HepG2 (cell line): ENCODE measurements around the gene AZI2. TPM values are rescaled to one million over a fixed set of nuclear protein-coding genes. Genes with fewer than 3 reads are reported as not detected.

Source experiments
- ATAC-seq: fragments of 200-7000 bp; cut with Tn5 transposase; 3 replicates; pipeline ENCODE4 v1.9.1; 2020; ENCODE audit warnings: mild to moderate bottlenecking, moderate library complexity
- BruUV-seq: library from RNA; stranded (reverse); fragments of 400-500 nt; replicated peaks from 2 replicates; lab custom pipeline; 2021; lab: Mats Ljungman, UMichigan
- CTCF ChIA-PET: fragments of 300-600 bp; formaldehyde crosslinking; extraction: SDS; loops from one replicate; lab custom pipeline; 2021; ENCODE audit warnings: low total read pairs, inconsistent platforms, low intra/inter-chr PET ratio; lab: Yijun Ruan, JAX
- POLR2A ChIA-PET: fragments of 350-600 bp; sonication (Branson Sonifier 250); formaldehyde crosslinking; loops from one replicate; lab custom pipeline; 2020; ENCODE audit warnings: antibody characterized with exemption, inconsistent platforms; lab: Yijun Ruan, JAX
- DNase-seq: peaks from one replicate; pipeline ENCODE4 v3.0.0-alpha.2; 2015; ENCODE audit warnings: low spot score
- FAIRE-seq: peaks from 3 replicates; lab custom pipeline; 2011; peaks lifted over from hg19 to GRCh38; lab: Jason Lieb, UNC
- H2AFZ ChIP-seq: one replicate; pipeline ENCODE4 v1.6.1; 2011; ENCODE audit warnings: low read length, inconsistent platforms
- H3K27ac ChIP-seq: fragments of 300-600 bp; 3 replicates; pipeline ENCODE4 v1.8.0; 2011; ENCODE audit warnings: mixed run types, mild to moderate bottlenecking, mixed read lengths, low read length, inconsistent platforms; ENCODE audit not compliant: insufficient read depth; ENCODE audit errors: extremely low read length
- H3K27me3 ChIP-seq, 2 experiments: fragments of 200-600 bp in 1 of 2; 2 replicates in 1 of 2; 3 replicates in 1 of 2; pipeline versions ENCODE4 v1.6.0 to v1.8.0; 2011; ENCODE audit warnings: low read length in 2 of 2, mild to moderate bottlenecking in 2 of 2, moderate library complexity in 2 of 2, inconsistent platforms in 1 of 2; ENCODE audit not compliant: insufficient read depth in 2 of 2, control insufficient read depth in 1 of 2
- H3K36me3 ChIP-seq, 2 experiments: fragments of 200-600 bp in 1 of 2; replicated peaks in 1 of 2; 2 replicates in 1 of 2; 3 replicates in 1 of 2; pipeline versions ENCODE4 v1.5.1 to v1.8.0; 2011; ENCODE audit warnings: low read length in 2 of 2, inconsistent platforms in 1 of 2; ENCODE audit not compliant: insufficient read depth in 2 of 2, control insufficient read depth in 1 of 2
- H3K4me1 ChIP-seq: 2 replicates; pipeline ENCODE4 v1.5.1; 2012; ENCODE audit warnings: low read length, inconsistent platforms; ENCODE audit not compliant: insufficient read depth
- H3K4me2 ChIP-seq: 2 replicates; pipeline ENCODE4 v1.6.0; 2011; ENCODE audit warnings: low read depth, low read length, inconsistent platforms
- H3K4me3 ChIP-seq, 3 experiments: fragments of 200-600 bp in 1 of 3; sonication (generic), shearing (Covaris generic) in 1 of 3; replicated peaks in 1 of 3; 2 replicates each; pipeline ENCODE4 v1.5.1; 2011 to 2016; ENCODE audit warnings: low read length in 3 of 3, inconsistent platforms in 2 of 3, low read depth in 2 of 3, mild to moderate bottlenecking in 2 of 3, control low read depth in 1 of 3, mixed read lengths in 1 of 3; ENCODE audit not compliant: insufficient read depth in 1 of 3
- H3K79me2 ChIP-seq: one replicate; pipeline ENCODE4 v1.6.1; 2011; ENCODE audit warnings: low read length, inconsistent platforms; ENCODE audit not compliant: insufficient read depth
- H3K9ac ChIP-seq: 2 replicates; pipeline ENCODE4 v1.6.0; 2011; ENCODE audit warnings: mild to moderate bottlenecking, low read depth, low read length, inconsistent platforms; ENCODE audit not compliant: insufficient read depth
- H3K9me3 ChIP-seq: 2 replicates; pipeline ENCODE4 v1.5.1; 2012; ENCODE audit warnings: mild to moderate bottlenecking, low read length
- H4K20me1 ChIP-seq: 2 replicates; pipeline ENCODE4 v1.6.0; 2011; ENCODE audit warnings: inconsistent platforms, mild to moderate bottlenecking, low read length, moderate library complexity; ENCODE audit not compliant: insufficient read depth
- HDAC1 ChIP-seq: sonication (generic); formaldehyde crosslinking; IDR thresholded peaks from 2 replicates; pipeline ENCODE4 v1.5.1; 2020; ENCODE audit warnings: mild to moderate bottlenecking, missing genetic modification reagents
- HNRNPK ChIP-seq: fragments of 200-400 bp; formaldehyde crosslinking; IDR thresholded peaks from 2 replicates; pipeline ENCODE4 v1.6.1; 2018; ENCODE audit warnings: low read length, low read depth, moderate library complexity, mild to moderate bottlenecking; ENCODE audit not compliant: poor library complexity, severe bottlenecking
- IRF2 ChIP-seq: IDR thresholded peaks from 2 replicates; pipeline ENCODE4 v1.6.1; 2018; ENCODE audit warnings: missing genetic modification reagents, missing compliant biosample characterization
- PCBP1 ChIP-seq: fragments of 200-400 bp; formaldehyde crosslinking; IDR thresholded peaks from 2 replicates; pipeline ENCODE4 v1.6.1; 2017; ENCODE audit warnings: mild to moderate bottlenecking, low read depth, low read length, borderline replicate concordance
- PHF5A ChIP-seq: IDR thresholded peaks from one replicate; pipeline ENCODE4 v1.6.1; 2018; ENCODE audit warnings: low read depth, missing genetic modification reagents; ENCODE audit not compliant: unreplicated experiment
- SP5 ChIP-seq: IDR thresholded peaks from 2 replicates; pipeline ENCODE4 v1.6.1; 2016; ENCODE audit warnings: low read depth, borderline replicate concordance
- WGBS: methylation state at CpG from one replicate; pipeline ENCODE4 v1.1.6; 2017; ENCODE audit warnings: low lambda C conversion rate; 5-methylcytosine and 5-hydroxymethylcytosine counted together
- in situ Hi-C: cut with HindIII; loops from 2 replicates; pipeline ENCODE4 v1.10.0; 2017; ENCODE audit warnings: low pct_unique_long_range_greater_than_20kb; ENCODE audit not compliant: extremely low pct_ligation_motif_present
- intact Hi-C: fragments of 100-400 bp; cut with micrococcal nuclease; formaldehyde crosslinking; loops from one replicate; pipeline ENCODE4 v1.10.0; 2022; ENCODE audit not compliant: unreplicated experiment
- polyA plus RNA-seq, 8 experiments: library from polyadenylated mRNA; depleted of rRNA in 3 of 8; stranded (reverse) in 7 of 8; unstranded in 1 of 8; fragments of >200 nt; fragmentation: Illumina TruSeq in 4 of 8; extraction: Trizol in 4 of 8; gene quantifications; 2 replicates each; pipeline versions ENCODE4 v1.2.1 to v1.2.3, GENCODE V29; 2011 to 2016; ENCODE audit warnings: low read depth in 4 of 8, missing spikeins in 1 of 8, mixed read lengths in 1 of 8; ENCODE audit not compliant: insufficient read depth in 1 of 8
- total RNA-seq, 5 experiments: library from RNA; depleted of rRNA; stranded (reverse); fragments of >200 nt; fragmentation: Illumina TruSeq; extraction: Trizol; gene quantifications; 2 replicates each; pipeline ENCODE4 v1.2.3, GENCODE V29; 2016; ENCODE audit warnings: low read depth in 1 of 5
- TF ChIP-seq, protein P1 (sequence below): sonication (generic); formaldehyde crosslinking; IDR thresholded peaks from 2 replicates; pipeline ENCODE4 v1.4.0; 2020; ENCODE audit warnings: missing genetic modification reagents

Gene AZI2
- total and polyA plus RNA-seq, 2 of the 13 experiments (the other 11 are each of a cell fraction or from before 2014, with no cell fraction given), result 43.7 to 49.8 TPM

DNA sequence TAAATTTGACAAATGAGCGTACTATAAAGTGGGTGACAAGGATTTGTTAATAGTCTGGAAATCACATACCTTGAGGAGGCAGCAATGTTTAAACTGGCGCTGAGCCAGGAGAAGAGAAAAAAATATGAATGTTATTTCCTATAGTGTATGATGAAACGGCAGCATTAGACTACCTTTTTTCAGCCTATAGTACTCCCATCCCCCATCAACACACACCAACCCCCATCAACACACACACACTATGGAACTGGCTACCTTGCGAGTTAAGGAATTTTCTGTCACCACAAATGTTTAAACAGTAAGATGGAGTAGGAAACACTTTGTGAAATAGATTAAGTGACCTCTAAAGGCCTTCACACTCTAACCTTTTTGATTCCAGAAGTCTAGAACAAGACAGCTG lies 46.9 kb downstream of the AZI2 start (continued):
- TF ChIP-seq PHF5A (CRISPR knock-in tag), result no peak
- TF ChIP-seq IRF2 (CRISPR knock-in tag), result no peak
- TF ChIP-seq, all 625 proteins: peak for 0

DNA sequence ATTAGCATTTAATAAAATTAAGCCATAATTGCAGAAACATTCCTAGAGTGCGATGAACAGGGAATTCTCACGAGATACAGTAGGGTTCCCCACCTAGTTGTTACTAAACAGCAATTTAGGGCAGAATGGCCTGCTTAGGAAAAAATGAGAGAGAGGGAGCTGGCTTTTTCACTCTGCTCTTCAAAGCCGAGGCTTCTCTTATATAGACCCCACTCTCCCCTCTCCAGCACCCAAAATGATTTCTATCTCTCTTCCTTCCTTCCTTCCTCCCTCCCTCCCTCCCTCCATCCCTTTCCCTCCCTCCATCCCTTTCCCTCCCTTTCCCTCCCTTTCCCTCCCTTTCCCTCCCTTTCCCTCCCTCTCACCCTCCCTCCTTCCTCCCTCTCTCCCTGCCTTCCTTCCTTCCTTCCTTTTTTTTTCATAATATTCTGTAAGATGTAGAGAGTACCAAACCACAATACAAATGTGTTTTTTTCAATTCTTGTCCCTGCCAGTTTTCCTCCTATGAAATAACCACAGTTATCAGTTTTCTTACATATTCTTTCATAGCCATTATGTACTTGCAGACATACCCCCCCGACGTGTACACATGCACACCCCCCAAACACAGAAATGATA lies 48.2 kb downstream of the AZI2 start:
- H3K27me3 ChIP-seq, result no peaks in the 10 kb centered on the region
- CTCF ChIA-PET, result no interaction called here
- WGBS, result 95% methylated on average over 5 of the region's 5 CpGs
- no peaks in the 10 kb centered on the region for H3K79me2 ChIP-seq
- POLR2A ChIA-PET, result no interaction called here
- no peak overlapping the region for H3K4me2 ChIP-seq
- ATAC-seq (no peak), DNase-seq (no peak), FAIRE-seq (no peak)
- H3K9me3 ChIP-seq, result no peaks in the 10 kb centered on the region
- H3K27ac ChIP-seq, result no peak overlapping the region
- intact Hi-C loops, result no loop called here
- H3K4me3 ChIP-seq, result no peak overlapping the region
- no peak overlapping the region for H3K9ac ChIP-seq
- in situ Hi-C loops, result no loop called here
- no peaks in the 10 kb centered on the region; the same call in 1 of the 2 replicates for H3K4me1 ChIP-seq
- H3K36me3 ChIP-seq, result no peaks in the 10 kb centered on the region; a peak in 1 of 5 replicates
- BruUV-seq, result no TSS peak
- H4K20me1 ChIP-seq, result peaks cover 3% of the 10 kb centered on the region; the same call in 1 of the 2 replicates
- no peak for TF ChIP-seq HDAC1 (CRISPR knock-in tag)
- TF ChIP-seq HNRNPK, result peak; percentile 96
- 0 out of 2 replicates have a peak, but pooled peaks have one; percentile 52 for TF ChIP-seq PCBP1
- no peak for TF ChIP-seq SP5 (CRISPR knock-in tag)
- TF ChIP-seq, protein P1, sequence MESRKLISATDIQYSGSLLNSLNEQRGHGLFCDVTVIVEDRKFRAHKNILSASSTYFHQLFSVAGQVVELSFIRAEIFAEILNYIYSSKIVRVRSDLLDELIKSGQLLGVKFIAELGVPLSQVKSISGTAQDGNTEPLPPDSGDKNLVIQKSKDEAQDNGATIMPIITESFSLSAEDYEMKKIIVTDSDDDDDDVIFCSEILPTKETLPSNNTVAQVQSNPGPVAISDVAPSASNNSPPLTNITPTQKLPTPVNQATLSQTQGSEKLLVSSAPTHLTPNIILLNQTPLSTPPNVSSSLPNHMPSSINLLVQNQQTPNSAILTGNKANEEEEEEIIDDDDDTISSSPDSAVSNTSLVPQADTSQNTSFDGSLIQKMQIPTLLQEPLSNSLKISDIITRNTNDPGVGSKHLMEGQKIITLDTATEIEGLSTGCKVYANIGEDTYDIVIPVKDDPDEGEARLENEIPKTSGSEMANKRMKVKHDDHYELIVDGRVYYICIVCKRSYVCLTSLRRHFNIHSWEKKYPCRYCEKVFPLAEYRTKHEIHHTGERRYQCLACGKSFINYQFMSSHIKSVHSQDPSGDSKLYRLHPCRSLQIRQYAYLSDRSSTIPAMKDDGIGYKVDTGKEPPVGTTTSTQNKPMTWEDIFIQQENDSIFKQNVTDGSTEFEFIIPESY, result no peak
- no peak overlapping the region for H2AFZ ChIP-seq
